Hepatocyte (in vitro differentiated cells): ENCODE measurements around the gene LRMDA.

Source experiments
- CTCF ChIP-seq: fragments of 200-600 bp; sonication (generic); IDR thresholded peaks from 2 replicates; pipeline ENCODE4 v1.5.1; 2016; ENCODE audit warnings: antibody characterized with exemption, mild to moderate bottlenecking; ENCODE audit not compliant: poor library complexity
- EZH2 ChIP-seq: fragments of 200-600 bp; sonication (generic); IDR thresholded peaks from 2 replicates; pipeline ENCODE4 v1.6.1; 2016; ENCODE audit warnings: antibody characterized with exemption, mild to moderate bottlenecking, borderline replicate concordance
- EZH2phosphoT487 ChIP-seq: fragments of 200-600 bp; sonication (generic); IDR thresholded peaks from one replicate; pipeline ENCODE4 v1.6.1; 2018; ENCODE audit warnings: antibody characterized with exemption, mild to moderate bottlenecking, low read depth, moderate library complexity; ENCODE audit not compliant: unreplicated experiment, severe bottlenecking

GRCh38 chr10:75984067-75984466 lies 552.6 kb downstream of the LRMDA start:
- TF ChIP-seq EZH2: no peak
- TF ChIP-seq CTCF: no peak
- TF ChIP-seq EZH2phosphoT487: no peak
